ENCODE measurements around the gene TPPP.
"Not testable (repeated sequence)": the region's sequence is repeated elsewhere in the genome, so short reads cannot be mapped to it uniquely, and the experiment has no call there.

The TPPP gene

DNA sequence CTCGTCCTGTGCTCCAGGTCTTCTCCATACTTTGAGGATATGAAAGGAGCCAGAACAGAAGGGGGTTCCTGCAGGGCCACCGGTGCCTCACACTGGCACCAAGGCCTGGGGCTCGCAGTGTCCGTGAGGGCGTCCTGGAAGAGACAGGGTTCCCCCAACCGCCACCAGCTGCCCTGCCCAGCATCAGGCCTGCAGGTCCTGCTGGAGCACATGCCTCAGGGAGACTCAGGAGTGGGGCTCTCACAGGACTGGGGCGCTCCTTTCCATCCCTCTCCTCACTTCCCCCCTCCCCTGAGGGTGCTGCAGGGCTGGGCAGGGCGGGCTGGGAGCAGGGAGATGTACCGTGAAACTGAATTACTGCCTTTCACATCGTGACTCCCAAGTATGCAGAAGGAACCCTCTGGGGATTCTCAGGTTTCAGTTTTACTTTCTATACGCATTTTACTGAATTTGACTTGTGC is 49.3 kb downstream of the TPPP start:
- no peak for DNase-seq

DNA sequence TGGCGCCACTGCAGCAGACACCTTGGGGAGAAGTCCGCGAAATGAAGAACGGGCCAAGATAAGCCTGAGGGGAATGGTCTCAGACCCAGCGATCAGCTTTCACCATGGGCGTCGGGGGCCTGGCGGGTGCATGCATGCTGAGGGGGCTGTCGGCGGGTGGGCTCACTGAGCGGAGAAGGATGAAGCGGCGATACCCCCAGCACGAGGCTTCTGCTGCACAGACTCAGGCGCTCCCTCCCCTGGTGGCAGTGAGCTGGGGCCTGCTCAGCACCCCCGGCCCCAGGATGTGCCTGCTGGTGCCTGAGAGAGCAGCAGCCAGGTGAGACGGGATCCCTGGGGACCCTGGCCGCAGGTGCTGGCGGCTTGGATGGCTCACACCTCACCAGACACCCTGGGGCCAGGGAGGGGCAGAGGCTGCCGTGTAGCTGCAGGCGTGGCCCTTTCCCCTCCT is 49.8 kb downstream of the TPPP start:
- peak; percentile 13 for DNase-seq

DNA sequence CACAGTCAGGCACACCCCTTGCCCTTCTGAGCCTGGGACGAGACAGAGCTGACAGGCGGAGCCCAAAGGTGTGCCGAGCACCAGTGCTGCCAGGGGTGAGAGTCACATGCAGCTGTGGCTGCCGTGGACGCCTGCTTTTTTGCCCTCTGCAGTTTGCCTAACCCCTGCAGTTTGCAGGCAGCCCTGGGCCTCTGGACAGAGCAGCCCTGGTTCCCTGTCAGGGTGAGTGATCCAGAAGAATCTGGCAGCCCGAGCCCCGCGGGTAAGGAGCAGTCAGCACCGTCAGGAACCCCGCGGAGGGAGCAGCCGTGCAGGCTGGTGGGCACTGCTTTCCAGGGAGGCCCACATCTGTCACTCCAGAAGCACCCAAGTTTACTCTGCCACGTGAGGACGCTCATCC is 50.7 kb downstream of the TPPP start:
- no peak for DNase-seq

DNA sequence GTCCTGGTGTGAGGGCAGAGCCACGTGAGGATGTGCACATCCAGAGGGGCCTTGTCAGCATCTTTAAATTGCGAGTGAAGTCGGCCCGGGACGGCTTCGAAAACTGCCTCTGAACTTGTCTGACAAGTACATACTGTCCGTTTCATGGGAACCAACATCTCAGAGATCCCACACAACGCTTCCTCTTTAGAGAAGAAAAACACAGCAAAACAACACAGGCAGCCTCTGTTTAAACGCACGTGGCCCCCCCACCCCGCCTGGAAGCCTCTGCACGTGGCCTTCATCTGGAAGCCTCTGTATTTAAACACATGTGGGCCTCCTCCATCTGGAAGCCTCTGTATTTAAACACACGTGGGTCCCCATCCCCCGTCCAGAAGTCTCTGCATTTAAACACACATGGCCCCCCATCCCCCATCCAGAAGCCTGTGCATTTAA is 51.8 kb downstream of the TPPP start:
- DNase-seq, result no peak

DNA sequence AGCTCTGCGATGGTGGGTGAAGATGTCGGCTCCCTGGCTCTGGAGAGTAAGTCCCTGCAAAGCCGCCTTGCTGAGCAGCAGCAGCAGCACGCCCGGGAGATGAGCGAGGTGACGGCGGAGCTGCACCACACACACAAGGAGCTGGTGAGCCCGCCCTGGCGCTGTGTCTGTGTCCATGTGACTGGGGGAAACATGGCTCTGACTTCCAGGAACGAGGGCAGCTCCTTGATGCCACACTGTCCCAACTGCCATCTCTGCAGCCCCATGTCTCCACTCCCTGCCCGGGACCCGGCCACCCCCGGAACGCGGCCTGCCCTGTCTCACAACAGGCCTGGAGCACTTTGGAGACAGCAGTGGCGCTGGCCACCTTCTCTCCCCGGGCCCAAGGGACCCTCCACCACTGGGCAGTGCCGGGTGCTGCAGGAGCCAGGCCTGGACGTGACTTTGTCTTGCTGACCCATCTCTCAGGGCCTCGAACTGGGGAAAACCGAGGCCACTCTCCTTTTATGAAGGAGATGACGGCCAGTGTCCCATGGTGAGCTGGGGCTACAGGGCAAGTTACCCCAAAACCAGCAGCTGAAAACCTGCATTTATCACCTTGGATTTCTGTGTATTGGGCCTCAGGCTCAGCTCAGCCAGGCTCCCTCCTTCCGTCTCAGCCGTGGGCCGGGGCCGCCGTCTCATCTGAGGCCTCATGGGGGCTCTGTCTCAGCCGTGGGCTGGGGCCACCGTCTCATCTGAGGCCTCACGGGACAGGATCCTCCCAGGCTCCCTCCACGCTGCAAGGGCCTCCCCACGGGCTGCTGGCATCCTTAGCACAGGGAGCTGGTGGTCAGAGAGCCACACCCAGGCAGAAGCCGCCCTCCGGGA is 52.5 kb downstream of the TPPP start:
- no peak for DNase-seq

DNA sequence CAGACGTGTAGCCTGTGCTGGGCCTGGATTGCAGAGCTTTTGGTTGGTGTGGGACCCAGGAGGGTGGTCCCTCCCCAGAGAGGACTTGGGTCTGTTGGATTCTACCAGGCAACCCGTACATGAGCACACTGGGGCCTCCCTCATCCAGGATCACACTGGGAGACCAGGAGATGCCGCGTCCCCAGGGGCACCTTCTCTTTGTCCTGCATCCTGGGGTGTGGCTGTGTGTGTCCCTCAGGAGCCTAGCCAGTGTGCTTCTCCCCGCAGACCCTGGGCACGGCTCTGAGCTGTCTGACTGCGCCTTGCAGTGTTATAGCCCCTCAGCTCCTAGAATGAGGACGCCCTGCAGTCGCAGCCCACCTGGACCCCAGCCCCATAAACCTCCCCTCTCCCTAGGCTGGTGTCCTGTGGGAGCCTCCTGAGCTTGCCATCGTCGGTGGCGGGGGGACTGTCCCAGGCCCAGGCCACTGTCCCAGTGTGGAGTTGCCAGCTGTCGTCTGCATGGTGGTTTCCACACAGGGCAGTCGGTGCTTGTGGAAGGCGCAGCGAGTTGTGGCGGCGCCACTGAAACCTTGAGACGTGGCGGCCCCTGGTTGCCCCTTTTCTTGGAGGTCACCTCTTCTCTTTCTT is 53.5 kb downstream of the TPPP start:
- no peak for DNase-seq

DNA sequence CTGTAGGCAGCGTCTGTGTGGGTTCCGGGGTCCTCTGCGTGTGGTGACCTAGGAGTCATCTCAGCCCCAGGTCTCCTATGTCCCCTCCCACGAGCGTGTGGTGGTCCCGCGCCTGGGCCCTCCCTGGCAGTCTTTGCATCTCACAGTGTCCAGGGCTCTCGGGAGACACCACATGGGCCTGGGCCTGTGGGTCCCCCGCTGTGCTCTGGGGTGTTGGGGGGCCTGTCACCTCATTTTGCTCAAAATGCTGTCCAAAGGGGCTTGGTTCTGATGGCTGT is 54.0 kb downstream of the TPPP start:
- DNase-seq, result no peak

DNA sequence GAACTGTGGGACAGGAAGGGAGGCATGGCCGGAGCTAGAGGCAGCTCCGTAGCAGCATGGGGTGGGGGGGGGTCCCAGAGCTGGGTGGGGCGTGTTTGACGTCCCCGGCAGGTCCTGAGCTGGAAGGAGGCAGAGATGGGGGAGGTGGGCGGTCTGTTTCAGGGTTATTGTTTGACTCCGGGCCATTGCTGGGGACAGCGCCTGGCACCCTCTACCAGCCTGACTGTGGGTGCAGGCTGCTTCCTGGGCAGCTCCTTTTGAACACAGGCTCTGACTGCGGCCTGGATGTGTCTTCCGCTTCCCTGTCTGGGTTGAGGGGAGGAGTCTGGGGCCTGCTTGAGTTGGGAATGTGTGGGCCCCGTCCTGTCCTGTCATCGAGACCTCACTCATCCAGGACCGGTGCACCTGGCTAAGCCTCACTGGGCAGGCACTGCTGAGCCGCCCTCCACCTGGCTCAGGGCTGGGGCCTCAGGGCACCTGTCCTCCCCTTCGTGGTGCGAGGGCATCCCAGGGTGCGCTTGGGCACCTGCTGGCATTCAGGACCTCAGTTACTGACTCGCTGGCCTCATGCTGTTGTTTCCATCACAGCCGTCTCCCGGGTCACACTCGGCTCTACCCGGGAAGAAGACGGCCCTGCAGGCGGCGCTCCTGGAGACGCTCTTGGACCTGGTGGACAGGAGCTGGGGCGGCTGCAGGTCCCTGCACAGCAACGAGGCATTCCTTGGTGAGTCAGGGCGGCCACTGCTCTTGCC is 54.5 kb downstream of the TPPP start:
- DNase-seq, result no peak

DNA sequence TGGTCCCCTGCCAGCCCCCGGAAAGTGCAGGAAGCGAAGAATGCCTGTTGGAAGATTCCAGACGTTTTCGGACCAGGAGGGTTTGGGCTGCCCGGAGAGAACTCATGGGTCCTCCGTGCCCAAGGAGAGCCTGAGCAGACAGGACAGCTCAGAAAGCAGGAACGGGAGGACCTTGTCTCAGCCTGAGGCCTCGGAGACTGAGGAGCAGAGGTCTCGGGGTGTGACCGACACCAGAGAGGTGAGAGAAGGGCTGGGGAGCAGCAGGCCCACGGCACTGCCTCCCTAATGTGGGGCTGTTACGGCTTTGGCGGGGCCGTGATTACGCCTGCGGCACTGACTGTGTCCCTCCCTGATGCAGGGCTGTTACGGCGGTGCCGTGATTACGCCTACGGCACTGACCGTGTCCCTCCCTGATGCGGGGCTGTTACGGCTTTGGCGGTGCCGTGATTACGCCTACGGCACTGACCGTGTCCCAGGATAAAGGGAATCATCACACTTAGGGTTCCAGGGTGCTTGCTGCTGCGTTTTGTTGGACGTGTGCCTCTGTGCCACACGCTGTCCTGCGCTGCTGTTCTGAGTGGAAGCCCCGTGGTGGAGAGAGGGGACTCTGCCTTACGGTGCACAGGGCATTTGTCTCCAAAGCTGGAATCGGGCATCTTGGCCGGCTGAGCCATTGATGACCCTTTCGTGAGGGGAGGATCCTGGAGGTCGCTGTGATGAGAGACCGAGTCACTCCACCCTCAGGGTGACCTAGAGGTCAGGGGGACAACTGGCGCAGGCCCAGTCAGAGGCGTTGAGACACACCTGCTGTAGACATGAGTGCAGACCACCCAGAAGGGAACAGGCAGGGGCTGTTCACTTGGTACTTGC is 55.3 kb downstream of the TPPP start:
- DNase-seq, result no peak

DNA sequence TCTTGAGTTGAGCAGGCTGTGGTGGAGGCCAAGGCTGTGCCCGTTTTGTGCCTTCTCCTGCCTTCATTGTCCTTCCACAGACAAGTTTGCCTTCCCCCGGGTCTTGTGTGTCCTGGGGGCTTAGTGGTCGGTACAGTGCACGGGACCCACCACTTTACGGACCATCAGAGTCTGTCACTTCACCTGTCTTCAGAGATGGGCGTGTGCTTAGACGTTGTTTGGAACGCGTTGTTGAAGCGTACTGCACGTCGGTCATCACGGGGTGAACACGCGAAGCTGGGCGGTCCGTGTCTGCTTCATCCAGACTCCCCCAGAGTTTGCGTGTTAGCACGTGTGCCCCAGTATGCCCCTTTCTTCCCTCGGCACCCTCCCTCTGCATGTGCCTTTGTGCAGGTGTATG is 56.2 kb downstream of the TPPP start:
- DNase-seq, result no peak

DNA sequence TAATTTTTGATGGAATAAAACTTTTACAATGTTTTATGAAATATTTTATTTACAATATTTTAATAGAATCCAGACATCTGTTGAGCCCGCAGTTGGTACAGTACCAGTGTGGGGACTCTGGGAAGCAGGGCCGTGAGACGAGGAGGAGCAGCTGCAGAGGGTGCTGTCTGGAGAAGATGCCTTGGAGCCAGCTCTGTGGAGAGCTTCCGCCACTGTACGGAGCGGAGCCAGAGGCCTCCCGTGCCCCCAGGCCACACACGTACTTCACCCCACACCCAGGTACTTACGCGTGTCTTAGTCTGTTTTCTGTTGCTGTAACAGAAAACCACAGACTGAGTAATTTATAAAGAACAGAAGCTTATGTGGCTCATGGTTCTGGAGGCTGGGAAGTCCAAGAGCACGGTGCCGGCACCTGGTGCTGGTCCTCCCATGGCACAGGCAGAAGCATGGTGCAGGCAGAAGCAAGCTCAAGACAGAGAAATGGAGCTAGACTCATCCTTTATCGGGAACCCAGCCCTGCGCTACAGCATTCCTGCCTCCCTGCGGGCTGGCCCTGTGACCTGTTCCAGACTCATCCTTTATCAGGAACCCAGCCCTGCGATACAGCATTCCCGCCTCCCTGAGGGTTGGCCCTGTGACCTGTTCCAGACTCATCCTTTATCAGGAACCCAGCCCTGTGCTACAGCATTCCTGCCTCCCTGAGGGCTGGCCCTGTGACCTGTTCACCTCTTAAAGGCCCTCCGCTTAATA is 57.7 kb downstream of the TPPP start:
- DNase-seq, result no peak

DNA sequence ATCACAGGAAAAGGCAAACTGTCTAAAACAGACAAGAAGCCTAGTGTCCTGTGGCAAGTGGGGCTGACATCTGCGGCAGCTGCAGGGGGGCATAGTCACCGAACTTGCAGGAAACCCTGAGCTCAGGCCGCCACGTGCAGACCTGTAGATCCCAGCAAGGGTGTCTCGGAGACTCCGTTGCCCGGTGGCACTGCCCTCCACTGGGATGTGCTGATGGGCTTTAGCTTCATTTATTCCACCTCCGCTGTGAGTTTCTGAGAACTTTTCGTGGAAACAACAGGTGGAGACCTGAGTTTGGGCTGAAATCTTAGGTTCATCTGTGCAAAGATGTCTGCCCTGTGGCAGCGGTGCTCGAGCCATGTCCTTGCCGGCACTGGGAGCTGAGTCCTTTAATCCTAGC is 59.0 kb downstream of the TPPP start:
- DNase-seq, result no peak

DNA sequence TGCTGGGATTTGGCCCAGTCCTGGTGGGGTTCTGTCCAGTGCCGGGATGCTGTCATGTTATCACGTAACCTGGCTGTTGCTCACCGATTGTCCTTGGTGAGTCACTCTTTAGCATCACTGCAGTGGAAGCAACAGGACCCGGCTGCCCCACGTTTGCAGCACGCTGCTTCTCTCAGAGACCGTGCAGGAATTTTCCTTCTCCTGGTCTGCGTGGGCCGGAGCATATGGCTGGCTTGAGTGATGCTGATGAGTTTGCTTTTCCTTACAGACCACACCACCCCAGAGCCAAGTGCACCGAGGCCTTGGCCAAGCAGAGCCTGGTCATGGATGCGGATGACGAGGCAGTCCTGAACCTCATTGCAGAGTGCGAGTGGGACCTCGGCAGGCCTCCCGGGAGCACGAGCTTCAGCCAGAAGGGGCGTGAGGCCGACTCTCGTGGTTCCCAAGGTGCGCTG is 59.6 kb downstream of the TPPP start:
- no peak for DNase-seq

DNA sequence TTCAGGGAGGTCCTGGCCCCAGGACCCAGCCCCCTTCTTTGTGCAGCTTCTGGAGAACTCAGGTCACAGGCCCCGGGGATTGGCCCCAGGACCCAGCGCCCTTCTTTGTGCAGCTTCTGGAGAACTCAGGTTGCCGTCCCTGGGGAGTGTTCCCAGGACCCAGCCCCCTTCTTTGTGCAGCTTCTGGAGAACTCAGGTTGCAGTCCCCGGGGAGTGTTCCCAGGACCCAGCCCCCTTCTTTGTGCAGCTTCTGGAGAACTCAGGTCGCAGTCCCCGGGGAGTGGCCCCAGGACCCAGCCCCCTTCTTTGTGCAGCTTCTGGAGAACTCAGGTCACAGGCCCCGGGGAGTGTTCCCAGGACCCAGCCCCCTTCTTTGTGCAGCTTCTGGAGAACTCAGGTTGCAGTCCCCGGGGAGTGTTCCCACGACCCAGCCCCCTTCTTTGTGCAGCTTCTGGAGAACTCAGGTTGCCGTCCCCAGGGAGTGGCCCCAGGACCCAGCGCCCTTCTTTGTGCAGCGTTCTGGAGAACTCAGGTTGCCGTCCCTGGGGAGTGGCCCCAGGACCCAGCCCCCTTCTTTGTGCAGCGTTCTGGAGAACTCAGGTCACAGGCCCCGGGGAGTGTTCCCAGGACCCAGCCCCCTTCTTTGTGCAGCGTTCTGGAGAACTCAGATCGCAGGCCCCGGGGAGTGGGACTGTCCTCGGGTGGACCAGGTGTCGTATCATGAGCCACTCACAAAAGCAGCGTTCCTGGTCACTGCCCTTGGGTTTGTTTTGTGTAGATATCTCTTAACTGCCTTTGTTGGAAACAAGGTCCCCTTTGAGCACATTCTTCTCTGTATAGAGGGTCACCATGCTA is 64.6 kb downstream of the TPPP start:
- DNase-seq, result not testable (repeated sequence)

DNA sequence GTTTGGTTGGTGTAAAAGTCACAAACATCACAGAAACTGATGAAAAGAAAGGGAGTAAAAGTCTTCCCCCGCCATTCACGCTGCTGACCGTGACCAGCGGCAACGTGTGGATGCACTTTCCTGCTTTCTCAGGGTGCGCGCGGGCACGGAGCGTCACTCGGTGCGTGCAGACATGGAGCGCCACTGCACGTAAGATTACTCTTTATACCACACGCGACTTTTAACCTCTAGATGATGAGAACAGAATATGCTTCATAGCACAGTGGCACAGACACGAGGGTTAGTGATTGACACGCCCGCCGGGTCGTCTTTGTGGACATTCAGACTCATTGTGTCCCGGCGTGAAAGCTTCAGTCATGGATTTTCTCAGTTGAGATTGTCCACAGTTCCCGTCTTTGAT is 65.3 kb downstream of the TPPP start:
- no peak for DNase-seq

DNA sequence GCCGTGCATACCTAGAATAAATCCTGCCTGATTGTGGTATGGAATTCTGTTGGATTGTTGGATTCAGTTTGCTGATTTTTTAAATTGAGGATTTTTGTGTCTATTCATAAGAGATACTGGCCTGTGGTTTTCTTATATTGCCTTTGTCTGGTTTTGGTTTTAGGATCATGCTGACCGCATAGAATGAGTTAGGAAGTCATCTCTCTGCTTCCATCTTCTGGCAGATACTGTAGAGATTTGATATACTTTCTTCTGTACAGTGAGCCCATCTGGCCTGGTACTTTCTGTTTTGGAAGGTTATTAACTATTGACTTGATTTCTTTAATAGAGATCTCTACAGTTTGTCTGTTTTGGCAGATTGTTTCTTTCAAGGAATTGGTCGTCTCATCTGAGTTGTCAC is 66.3 kb downstream of the TPPP start:
- no peak for DNase-seq

DNA sequence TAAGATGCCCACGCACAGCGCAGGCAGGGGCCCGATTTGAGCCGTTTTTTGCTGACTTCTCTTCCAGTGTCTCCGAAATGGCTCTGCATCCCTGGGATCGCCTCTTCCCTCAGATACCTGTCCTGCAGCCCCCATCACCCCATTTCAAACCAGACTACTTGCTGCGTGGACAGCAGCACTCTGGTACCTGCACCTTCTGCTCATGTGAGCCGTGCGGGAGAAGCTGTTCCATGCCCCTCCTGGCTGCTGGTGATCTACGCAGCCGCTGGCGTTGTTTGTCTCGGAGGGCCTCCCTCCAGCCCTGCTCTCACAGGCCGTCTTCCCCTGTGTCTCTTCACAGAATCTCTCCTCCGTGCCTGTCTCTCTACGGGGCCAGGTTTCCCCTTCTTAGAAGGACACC is 67.6 kb downstream of the TPPP start:
- no peak for DNase-seq

DNA sequence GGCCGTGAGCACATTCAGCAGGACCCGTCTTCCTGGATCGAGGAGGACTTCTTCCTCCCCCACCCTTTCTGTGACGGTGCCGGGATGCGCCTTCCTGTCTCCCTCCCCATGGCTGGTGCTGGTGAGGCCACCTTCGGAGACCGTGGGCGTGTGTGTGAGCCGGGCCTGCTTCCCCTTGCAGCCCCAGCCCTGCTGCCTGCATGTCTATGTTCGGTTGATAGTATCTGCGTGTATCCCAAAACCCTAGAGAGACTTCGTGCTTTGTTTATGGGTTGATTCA is 68.3 kb downstream of the TPPP start:
- no peak for DNase-seq

DNA sequence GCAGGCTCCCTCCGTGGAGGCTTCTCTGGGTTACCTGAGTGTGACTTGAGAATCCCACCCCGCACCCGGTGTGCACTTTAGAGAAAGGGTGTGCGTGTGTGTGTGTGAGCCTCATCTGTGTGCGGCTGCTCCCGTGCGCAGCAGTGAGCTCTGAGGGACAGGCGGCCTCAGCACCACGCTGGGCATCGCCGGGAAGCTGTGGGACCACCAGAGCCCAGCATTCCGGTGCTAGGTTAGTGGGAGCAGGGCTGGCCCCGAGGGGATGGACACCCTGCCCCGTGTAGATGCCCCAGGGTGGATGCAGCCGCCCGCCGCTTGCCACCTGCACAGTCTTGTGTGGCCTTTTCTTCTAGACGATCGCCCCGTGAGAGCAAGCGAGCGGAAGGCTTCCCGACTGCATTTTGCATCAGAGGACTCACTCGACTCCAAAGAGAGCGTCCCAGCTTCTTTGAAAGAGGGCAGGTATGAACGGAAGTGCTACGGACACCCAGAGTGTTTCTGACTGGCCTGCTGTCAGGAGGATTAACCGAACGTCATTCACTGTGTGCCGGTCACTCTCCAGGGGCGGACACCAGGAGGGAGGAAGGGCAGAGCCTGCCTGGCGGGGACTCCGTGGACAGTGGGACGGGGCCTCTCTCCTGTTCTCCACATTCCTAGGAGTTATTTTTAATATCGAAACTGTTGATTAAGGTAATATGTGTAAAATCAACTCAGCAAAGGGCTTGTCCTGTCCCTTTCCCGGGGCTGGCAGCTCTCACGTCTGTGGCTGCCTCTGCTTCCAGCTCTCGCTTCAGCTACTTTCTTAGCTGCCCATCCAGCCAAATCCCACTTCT is 68.8 kb downstream of the TPPP start:
- no peak for DNase-seq

DNA sequence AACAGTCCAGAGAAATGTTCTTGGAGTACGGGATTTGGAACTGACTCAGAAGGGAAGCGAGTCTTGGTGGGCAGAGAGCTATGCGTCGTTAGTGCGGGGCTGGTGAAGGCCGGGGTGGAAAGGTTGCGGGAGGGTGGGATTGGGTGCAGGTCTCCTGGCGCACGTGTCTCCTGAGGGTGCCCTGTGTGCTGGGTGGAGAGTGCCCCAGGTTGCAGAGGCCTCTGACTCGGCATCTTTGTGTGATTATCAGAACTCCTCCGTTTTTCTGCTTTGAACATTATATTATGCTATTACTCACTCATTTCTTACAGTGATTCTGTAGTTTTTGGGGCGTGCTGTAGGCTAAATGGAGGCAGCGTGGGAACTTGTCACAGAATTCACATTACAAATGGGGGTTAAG is 69.6 kb downstream of the TPPP start:
- no peak for DNase-seq
